B cell (primary cell): ENCODE data around the gene TBXAS1. TPM values are rescaled to one million over a fixed set of nuclear protein-coding genes. Genes with fewer than 3 reads are reported as not detected.

Experiments used
- ATAC-seq: fragments of 200-7000 bp; cut with Tn5 transposase; one replicate; pipeline ENCODE4 v1.10.0; 2021; ENCODE audit warnings: low read depth, mild to moderate bottlenecking, moderate number of reproducible peaks, moderate library complexity
- CTCF ChIA-PET: fragments of 350-600 bp; sonication (Branson Sonifier 250); formaldehyde crosslinking; loops from one replicate; lab custom pipeline; 2021; ENCODE audit warnings: antibody characterized with exemption, inconsistent platforms; lab: Charles Lee
- POLR2A ChIA-PET: fragments of 350-600 bp; sonication (Branson Sonifier 250); formaldehyde crosslinking; loops from one replicate; lab custom pipeline; 2021; ENCODE audit warnings: antibody characterized with exemption; lab: Charles Lee
- DNase-seq: peaks from one replicate; pipeline ENCODE4 v3.0.0; 2013
- H2AFZ ChIP-seq: 2 replicates; pipeline ENCODE4 v1.6.1; 2012; ENCODE audit warnings: mild to moderate bottlenecking, low read depth, low read length; ENCODE audit not compliant: insufficient read depth, poor library complexity, severe bottlenecking
- H3K27ac ChIP-seq, 2 donors: 1 replicate in 1 of 2; 2 replicates in 1 of 2; pipeline ENCODE4 v1.5.1; 2012 to 2013; ENCODE audit warnings: low read length in 2 of 2, mild to moderate bottlenecking in 2 of 2, moderate library complexity in 1 of 2
- H3K27me3 ChIP-seq, 4 experiments: fragments of 200-600 bp in 1 of 4; sonication (generic) in 1 of 4; replicated peaks in 1 of 4; 1 replicate in 2 of 4; 2 replicates in 2 of 4; pipeline versions ENCODE4 v1.6.1 to v1.7.0; 2013 to 2016; ENCODE audit warnings: low read length in 3 of 4, mild to moderate bottlenecking in 2 of 4, mixed read lengths in 1 of 4, moderate library complexity in 1 of 4; ENCODE audit not compliant: insufficient read depth in 4 of 4, control insufficient read depth in 3 of 4; ENCODE audit errors: control extremely low read depth in 1 of 4
- H3K36me3 ChIP-seq, 2 experiments: replicated peaks in 1 of 2; 1 replicate in 1 of 2; 2 replicates in 1 of 2; pipeline versions ENCODE4 v1.6.1 to v1.7.1; 2013; ENCODE audit warnings: low read length in 1 of 2; ENCODE audit not compliant: insufficient read depth in 2 of 2, control insufficient read depth in 1 of 2; ENCODE audit errors: control extremely low read depth in 1 of 2, extremely low read depth in 1 of 2
- H3K4me1 ChIP-seq, 2 donors: fragments of 200-600 bp in 1 of 2; sonication (generic) in 1 of 2; 1 replicate in 1 of 2; 2 replicates in 1 of 2; pipeline versions ENCODE4 v1.5.1 to v1.6.1; 2013 to 2017; ENCODE audit warnings: low read length in 2 of 2; ENCODE audit not compliant: control insufficient read depth in 2 of 2, insufficient read depth in 2 of 2
- H3K4me2 ChIP-seq: replicated peaks from 2 replicates; pipeline ENCODE3; 2012; ENCODE audit warnings: mild to moderate bottlenecking, low read depth, low read length; ENCODE audit not compliant: poor library complexity, severe bottlenecking
- H3K4me3 ChIP-seq, 5 experiments: fragments of 200-600 bp in 1 of 5; sonication (generic) in 1 of 5; 1 replicate in 3 of 5; 2 replicates in 2 of 5; pipeline versions ENCODE4 v1.5.1 to v1.7.0; 2011 to 2016; ENCODE audit warnings: low read length in 4 of 5, mild to moderate bottlenecking in 4 of 5, low read depth in 2 of 5, control low read depth in 1 of 5, moderate library complexity in 1 of 5; ENCODE audit not compliant: insufficient read depth in 1 of 5; ENCODE audit errors: control extremely low read depth in 1 of 5, extremely low read depth in 1 of 5
- H3K79me2 ChIP-seq: fragments of 200-600 bp; sonication (generic); one replicate; pipeline ENCODE4 v1.6.0; 2016; ENCODE audit warnings: low read length; ENCODE audit not compliant: control insufficient read depth, insufficient read depth
- H3K9ac ChIP-seq: fragments of 200-600 bp; sonication (generic); 2 replicates; pipeline ENCODE4 v1.6.1; 2017; ENCODE audit warnings: mild to moderate bottlenecking, low read length, moderate library complexity
- H3K9me3 ChIP-seq, 3 donors: one replicate each; pipeline versions ENCODE4 v1.6.1 to v1.7.1; 2013; ENCODE audit warnings: low read length in 2 of 3; ENCODE audit not compliant: control insufficient read depth in 2 of 3, insufficient read depth in 1 of 3; ENCODE audit errors: control extremely low read depth in 1 of 3
- H4K20me1 ChIP-seq: 2 replicates; pipeline ENCODE4 v1.6.0; 2012; ENCODE audit warnings: mild to moderate bottlenecking, low read length; ENCODE audit not compliant: insufficient read depth, control insufficient read depth, poor library complexity, severe bottlenecking
- H3K27ac Mint-ChIP-seq: one replicate; pipeline ENCODE4 v1.8.0; 2021; ENCODE audit warnings: mixed read lengths
- H3K27me3 Mint-ChIP-seq: one replicate; pipeline ENCODE4 v1.8.0; 2021; ENCODE audit warnings: mixed read lengths
- H3K4me1 Mint-ChIP-seq: one replicate; pipeline ENCODE4 v1.8.0; 2021; ENCODE audit warnings: mixed read lengths
- H3K4me3 Mint-ChIP-seq: one replicate; pipeline ENCODE4 v1.8.0; 2021; ENCODE audit warnings: mixed read lengths
- H3K9me3 Mint-ChIP-seq: one replicate; pipeline ENCODE4 v1.8.0; 2022; ENCODE audit warnings: mixed read lengths; ENCODE audit not compliant: insufficient read depth
- EZH2 ChIP-seq: IDR thresholded peaks from 2 replicates; pipeline ENCODE4 v1.6.1; 2012; ENCODE audit warnings: borderline replicate concordance, low read depth, mild to moderate bottlenecking, moderate library complexity, low read length; ENCODE audit not compliant: insufficient read depth, poor library complexity, severe bottlenecking
- WGBS: methylation state at CpG from one replicate; pipeline ENCODE4 v1.1.5; 2013; ENCODE audit warnings: missing lambda C conversion rate; ENCODE audit not compliant: insufficient coverage; 5-methylcytosine and 5-hydroxymethylcytosine counted together
- intact Hi-C: fragments of 100-400 bp; cut with micrococcal nuclease; formaldehyde crosslinking; loops from one replicate; pipeline ENCODE4 v1.10.0; 2022
- polyA plus RNA-seq: library from polyadenylated mRNA; depleted of rRNA; stranded (reverse); fragments of >200 nt; gene quantifications from 2 replicates; pipeline ENCODE4 v1.2.3, GENCODE V29; 2012
- total RNA-seq, 2 donors: library from RNA; stranded (reverse); fragments of 120-200 nt in 1 of 2; gene quantifications; 1 replicate in 1 of 2; 2 replicates in 1 of 2; pipeline versions ENCODE4 v1.2.3 to v1.2.4, GENCODE V29; 2013 to 2022
- TF ChIP-seq, protein P1 (sequence below): fragments of 200-600 bp; IDR thresholded peaks from one replicate; pipeline ENCODE4 v1.8.0; 2022; ENCODE audit warnings: antibody characterized with exemption, mild to moderate bottlenecking

Gene TBXAS1
- total and polyA plus RNA-seq, 2 donors (not counting 1 experiment from before 2014, with no cell fraction given): 8.1 to 21.0 TPM

DNA sequence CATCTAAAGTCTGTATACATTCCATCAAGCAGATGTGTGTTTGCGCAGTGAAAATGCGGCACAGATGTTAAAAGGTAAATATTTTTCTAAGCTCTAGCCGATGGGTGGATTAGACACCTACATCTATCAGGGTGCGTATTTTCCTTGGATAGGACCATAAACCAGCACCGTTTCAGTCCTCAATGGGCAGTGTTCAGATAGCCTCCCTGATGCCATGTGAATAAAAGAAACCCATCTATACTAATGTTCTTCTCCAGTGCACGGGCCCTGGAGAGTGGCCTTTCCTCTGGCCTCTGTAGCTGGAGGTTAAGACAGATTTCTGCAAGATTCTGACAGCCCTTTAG is 130.2 kb downstream of the TBXAS1 start:
- no peak for TF ChIP-seq EZH2
- TF ChIP-seq, protein P1, sequence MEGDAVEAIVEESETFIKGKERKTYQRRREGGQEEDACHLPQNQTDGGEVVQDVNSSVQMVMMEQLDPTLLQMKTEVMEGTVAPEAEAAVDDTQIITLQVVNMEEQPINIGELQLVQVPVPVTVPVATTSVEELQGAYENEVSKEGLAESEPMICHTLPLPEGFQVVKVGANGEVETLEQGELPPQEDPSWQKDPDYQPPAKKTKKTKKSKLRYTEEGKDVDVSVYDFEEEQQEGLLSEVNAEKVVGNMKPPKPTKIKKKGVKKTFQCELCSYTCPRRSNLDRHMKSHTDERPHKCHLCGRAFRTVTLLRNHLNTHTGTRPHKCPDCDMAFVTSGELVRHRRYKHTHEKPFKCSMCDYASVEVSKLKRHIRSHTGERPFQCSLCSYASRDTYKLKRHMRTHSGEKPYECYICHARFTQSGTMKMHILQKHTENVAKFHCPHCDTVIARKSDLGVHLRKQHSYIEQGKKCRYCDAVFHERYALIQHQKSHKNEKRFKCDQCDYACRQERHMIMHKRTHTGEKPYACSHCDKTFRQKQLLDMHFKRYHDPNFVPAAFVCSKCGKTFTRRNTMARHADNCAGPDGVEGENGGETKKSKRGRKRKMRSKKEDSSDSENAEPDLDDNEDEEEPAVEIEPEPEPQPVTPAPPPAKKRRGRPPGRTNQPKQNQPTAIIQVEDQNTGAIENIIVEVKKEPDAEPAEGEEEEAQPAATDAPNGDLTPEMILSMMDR: no peak
- Histone ChIP-seq H3K4me1 (no peaks in the 10 kb centered on the region), H3K9ac (no peak overlapping the region), H2AFZ (no peak overlapping the region), H3K9me3 (no peaks in the 10 kb centered on the region), H3K27me3 (no peaks in the 10 kb centered on the region), H3K79me2 (no peaks in the 10 kb centered on the region), H3K36me3 (no peaks in the 10 kb centered on the region), H3K4me2 (no peak overlapping the region), H3K27ac (no peak overlapping the region), H3K4me3 (no peak overlapping the region), H4K20me1 (no peaks in the 10 kb centered on the region)
- DNase-seq (no peak), ATAC-seq (no peak)
- Mint-ChIP-seq H3K27me3 (peaks cover 4% of the 10 kb centered on the region), H3K4me1 (no peaks in the 10 kb centered on the region), H3K9me3 (no peaks in the 10 kb centered on the region), H3K27ac (no peak overlapping the region), H3K4me3 (no peak overlapping the region)
- intact Hi-C loops: no loop called here
- ChIA-PET CTCF (no interaction called here), POLR2A (no interaction called here)
- 96% methylated on average over 4 of the region's 6 CpGs for WGBS

- Mint-ChIP-seq H3K4me1 (no peaks in the 10 kb centered on the region), H3K4me3 (no peak overlapping the region), H3K27ac (no peak overlapping the region), H3K27me3 (peaks cover 4% of the 10 kb centered on the region), H3K9me3 (no peaks in the 10 kb centered on the region)
- no peak for ATAC-seq
- H3K4me3 ChIP-seq: no peak overlapping the region
- no peak for DNase-seq
- no peaks in the 10 kb centered on the region for H4K20me1 ChIP-seq
- no peak overlapping the region for H2AFZ ChIP-seq
- H3K27ac ChIP-seq: no peak overlapping the region
- ChIA-PET CTCF (no interaction called here), POLR2A (no interaction called here)
- 93% methylated on average over 5 of the region's 5 CpGs for WGBS
- no peaks in the 10 kb centered on the region for H3K9me3 ChIP-seq
- H3K9ac ChIP-seq: no peak overlapping the region
- H3K36me3 ChIP-seq: no peaks in the 10 kb centered on the region
- intact Hi-C loops: no loop called here
- no peak for TF ChIP-seq EZH2
- TF ChIP-seq, protein P1: no peak
- no peak overlapping the region for H3K4me2 ChIP-seq
- no peaks in the 10 kb centered on the region for H3K79me2 ChIP-seq
- H3K4me1 ChIP-seq: no peaks in the 10 kb centered on the region
- H3K27me3 ChIP-seq: no peaks in the 10 kb centered on the region
Measured at GRCh38 chr7:139959718-139960117, 130.7 kb downstream of the TBXAS1 start.
